Measurements from ENCODE around the gene HTR3D. TPM values are rescaled to one million over a fixed set of nuclear protein-coding genes. Genes with fewer than 3 reads are reported as not detected.

HTR3D gene
- total and polyA plus RNA-seq, 9 of the 15 experiments (the other 6 are each of a cell fraction or from before 2014, with no cell fraction given): not detected

- TF ChIP-seq ZNF407 (IDR thresholded peaks at IDR 0.05; ENCODE audit: low read depth) (no peak), KLF10 (CRISPR knock-in tag; IDR thresholded peaks at IDR 0.05) (no peak), PHF21A (IDR thresholded peaks at IDR 0.05; ENCODE audit: borderline replicate concordance, low read depth) (no peak), ZBTB2 (IDR thresholded peaks at IDR 0.05) (no peak), ZBTB33 (CRISPR knock-in tag; IDR thresholded peaks at IDR 0.05) (no peak), CTBP1 (IDR thresholded peaks at IDR 0.05; ENCODE audit: borderline replicate concordance) (peak; percentile 70), ZNF217 (CRISPR knock-in tag; IDR thresholded peaks at IDR 0.05) (no peak), DMBX1 (CRISPR knock-in tag; IDR thresholded peaks at IDR 0.05; ENCODE audit: borderline replicate concordance) (peak; percentile 65; the same call in 1 of the 2 replicates), PTBP1 (IDR thresholded peaks at IDR 0.05; ENCODE audit: low read depth, low read length) (no peak), GATAD2A (IDR thresholded peaks at IDR 0.05) (no peak), BCOR (IDR thresholded peaks at IDR 0.05) (peak; percentile 55), ETS2 (tag; IDR thresholded peaks at IDR 0.05; ENCODE audit: borderline replicate concordance, poor library complexity, severe bottlenecking) (no peak), PHB2 (IDR thresholded peaks at IDR 0.05; ENCODE audit: low read depth) (no peak), HMGXB4 (CRISPR knock-in tag; IDR thresholded peaks at IDR 0.05) (no peak), FIP1L1 (IDR thresholded peaks at IDR 0.05; ENCODE audit: low read depth, low read length, poor library complexity, severe bottlenecking) (no peak), MAFK (IDR thresholded peaks at IDR 0.05; ENCODE audit: low read length) (peak; percentile 17; the same call in 1 of the 2 replicates)
Observed at GRCh38 chr3:183988216-183988790, 43.2 kb upstream of the HTR3D start (continued).
